B cell (primary cell): ENCODE data around the gene SEMA6C.

ENCODE experiments used
- CTCF ChIP-seq: fragments of 200-600 bp; IDR thresholded peaks from one replicate; pipeline ENCODE4 v1.8.0; 2022; ENCODE audit warnings: antibody characterized with exemption, mild to moderate bottlenecking
- EZH2 ChIP-seq: IDR thresholded peaks from 2 replicates; pipeline ENCODE4 v1.6.1; 2012; ENCODE audit warnings: borderline replicate concordance, low read depth, mild to moderate bottlenecking, moderate library complexity, low read length; ENCODE audit not compliant: insufficient read depth, poor library complexity, severe bottlenecking

- TF ChIP-seq CTCF (no peak), EZH2 (no peak)
Observed at GRCh38 chr1:151132335-151133017, 14.0 kb downstream of the SEMA6C start.
